NCI-H1694 (cell line): ENCODE results near the gene LSP1.

ENCODE experiments used
- DNase-seq: peaks from one replicate; lab custom pipeline; 2025; lab: John Stamatoyannopoulos, UW

Gene LSP1

GRCh38 chr11:1837171-1838076 is 15.5 kb upstream of the LSP1 start:
- no peak for DNase-seq

GRCh38 chr11:1838077-1838425 is 14.8 kb upstream of the LSP1 start:
- no peak for DNase-seq

- DNase-seq = no peak
Observed at GRCh38 chr11:1838426-1839144, 14.3 kb upstream of the LSP1 start, which contains the start of gene TNNI2. Gene TNNI2, plus strand, starts transcription at chr11:1838981. Its CDS starts 716 bp downstream, at chr11:1839697.

GRCh38 chr11:1839204-1839923 is 13.5 kb upstream of the LSP1 start:
- DNase-seq = no peak

- DNase-seq = no peak
Observed at GRCh38 chr11:1839924-1840779, 12.7 kb upstream of the LSP1 start.

GRCh38 chr11:1840780-1841480 is 12.0 kb upstream of the LSP1 start:
- DNase-seq = no peak

GRCh38 chr11:1841511-1842148 is 11.3 kb upstream of the LSP1 start:
- DNase-seq = no peak

GRCh38 chr11:1842149-1843097 is 10.5 kb upstream of the LSP1 start:
- no peak for DNase-seq

- DNase-seq = no peak
Observed at GRCh38 chr11:1843098-1843473, 9.8 kb upstream of the LSP1 start.

- no peak for DNase-seq
Observed at GRCh38 chr11:1843796-1844195, 9.1 kb upstream of the LSP1 start.

- no peak for DNase-seq
Observed at GRCh38 chr11:1844221-1845094, 8.4 kb upstream of the LSP1 start.

- no peak for DNase-seq
Observed at GRCh38 chr11:1845095-1845429, 7.8 kb upstream of the LSP1 start.

GRCh38 chr11:1845561-1846452 is 7.1 kb upstream of the LSP1 start:
- no peak for DNase-seq

GRCh38 chr11:1846453-1846932 is 6.4 kb upstream of the LSP1 start:
- no peak for DNase-seq

GRCh38 chr11:1847006-1847735 is 5.7 kb upstream of the LSP1 start:
- DNase-seq = no peak

- DNase-seq = no peak
Observed at GRCh38 chr11:1847926-1848639, 4.8 kb upstream of the LSP1 start.
